Cortex of kidney (tissue), 1 donor: ENCODE results near the gene SH2D6.
"Not testable (repeated sequence)": the region's sequence is repeated elsewhere in the genome, so short reads cannot be mapped to it uniquely, and the experiment has no call there.

Experiments used
- DNase-seq: peaks from one replicate; lab custom pipeline; 2025; lab: John Stamatoyannopoulos, UW

Gene SH2D6

DNA sequence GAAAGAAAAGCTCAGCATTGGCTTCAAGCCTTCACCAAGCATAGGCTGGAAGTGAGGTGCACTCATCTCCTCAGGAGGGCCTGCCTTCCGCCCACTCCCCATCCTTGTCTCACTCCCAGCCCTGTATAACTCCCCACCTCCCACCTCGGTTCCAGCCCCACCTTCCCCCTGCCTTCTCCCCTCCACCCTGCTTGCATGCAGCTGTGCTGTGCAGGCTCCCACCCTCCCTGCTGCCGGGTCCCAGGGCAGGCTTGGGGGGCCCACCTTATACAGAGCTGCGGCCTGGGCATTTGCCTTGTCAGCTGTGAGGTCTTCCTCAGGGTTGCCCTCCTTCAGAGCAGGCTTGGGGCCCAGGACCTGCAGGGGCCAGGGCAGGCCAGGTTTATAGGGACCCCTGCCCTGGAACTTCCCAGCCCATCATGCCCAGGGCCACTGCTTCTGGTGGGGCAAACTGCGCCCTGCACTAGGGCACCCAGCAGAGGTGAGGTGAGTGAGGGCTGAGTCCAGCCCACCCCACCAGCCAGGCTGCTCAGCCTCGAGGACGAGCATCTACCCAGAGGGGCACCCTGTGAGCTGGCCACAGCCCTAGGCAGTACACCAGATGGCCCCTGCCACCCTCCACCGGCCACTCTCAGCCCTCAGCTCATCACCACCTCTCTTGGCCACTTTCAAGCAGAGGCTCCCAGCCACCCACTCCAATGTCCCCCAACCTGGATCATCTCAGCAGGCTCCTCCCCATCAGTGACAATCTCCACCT, 19.9 kb upstream of the SH2D6 start:
- DNase-seq, result no peak

- no peak for DNase-seq
These were observed 19.4 kb upstream of the SH2D6 start for GRCh38 chr2:85399183-85399455.

DNA sequence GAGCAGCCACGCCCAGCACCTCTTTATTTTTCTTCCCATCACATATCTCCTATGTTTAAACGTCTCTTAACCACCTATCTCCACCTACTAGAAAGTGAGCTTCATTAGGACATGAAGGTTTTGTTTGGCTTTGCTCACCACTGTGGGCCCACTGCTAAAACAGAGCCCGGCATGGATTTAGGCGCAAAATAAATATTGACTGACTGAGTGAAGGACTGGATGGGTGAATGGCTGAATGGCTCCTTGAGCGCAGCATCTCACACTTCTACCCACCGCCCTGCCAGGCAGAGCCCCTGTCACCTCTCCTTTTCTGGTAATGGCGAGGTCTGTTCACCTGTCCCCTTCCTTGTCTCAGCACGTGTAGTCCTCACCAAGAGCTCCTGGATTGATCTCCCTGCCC, 18.5 kb upstream of the SH2D6 start:
- no peak for DNase-seq

- DNase-seq, result no peak
These were observed 17.7 kb upstream of the SH2D6 start for GRCh38 chr2:85400541-85401463.

DNA sequence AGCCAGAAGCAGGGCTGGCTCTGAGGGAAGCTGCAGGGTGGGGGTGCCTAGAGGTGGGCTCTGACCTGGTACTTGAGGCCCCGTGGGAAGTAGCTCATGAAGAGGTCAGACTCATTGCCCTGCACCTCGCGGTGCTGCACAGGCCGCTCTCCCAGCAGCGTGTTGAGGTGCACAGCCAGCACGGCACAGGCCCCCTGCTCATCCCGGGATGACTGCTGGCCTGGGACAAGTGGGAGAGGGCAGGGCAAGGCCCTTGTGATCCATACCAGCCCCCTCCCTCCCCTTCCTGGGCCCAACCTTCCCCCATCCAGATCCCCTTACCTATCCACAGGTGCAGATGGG, 17.1 kb upstream of the SH2D6 start:
- DNase-seq, result no peak

DNA sequence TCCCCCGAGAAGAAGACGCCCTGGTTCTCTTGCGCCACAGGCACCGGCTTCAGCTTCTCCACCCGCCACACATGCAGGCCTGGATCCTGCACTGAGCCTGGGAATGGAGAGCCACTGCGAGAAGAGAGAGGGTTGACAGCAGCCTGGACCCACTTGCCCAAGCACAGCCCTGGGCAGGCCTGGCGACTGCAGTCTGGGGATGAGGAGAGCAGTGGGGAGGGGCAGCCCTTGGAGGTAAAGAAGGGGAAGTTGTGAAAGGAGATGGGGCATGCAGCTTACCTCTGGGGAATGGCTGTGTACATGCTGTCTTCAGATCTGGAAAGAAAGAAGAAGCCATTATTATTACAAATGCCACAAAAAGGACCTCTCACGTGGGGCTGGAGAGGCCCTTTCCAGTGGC, 16.7 kb upstream of the SH2D6 start:
- DNase-seq, result no peak

- no peak for DNase-seq
These were observed 13.1 kb upstream of the SH2D6 start for GRCh38 chr2:85405201-85406059.

DNA sequence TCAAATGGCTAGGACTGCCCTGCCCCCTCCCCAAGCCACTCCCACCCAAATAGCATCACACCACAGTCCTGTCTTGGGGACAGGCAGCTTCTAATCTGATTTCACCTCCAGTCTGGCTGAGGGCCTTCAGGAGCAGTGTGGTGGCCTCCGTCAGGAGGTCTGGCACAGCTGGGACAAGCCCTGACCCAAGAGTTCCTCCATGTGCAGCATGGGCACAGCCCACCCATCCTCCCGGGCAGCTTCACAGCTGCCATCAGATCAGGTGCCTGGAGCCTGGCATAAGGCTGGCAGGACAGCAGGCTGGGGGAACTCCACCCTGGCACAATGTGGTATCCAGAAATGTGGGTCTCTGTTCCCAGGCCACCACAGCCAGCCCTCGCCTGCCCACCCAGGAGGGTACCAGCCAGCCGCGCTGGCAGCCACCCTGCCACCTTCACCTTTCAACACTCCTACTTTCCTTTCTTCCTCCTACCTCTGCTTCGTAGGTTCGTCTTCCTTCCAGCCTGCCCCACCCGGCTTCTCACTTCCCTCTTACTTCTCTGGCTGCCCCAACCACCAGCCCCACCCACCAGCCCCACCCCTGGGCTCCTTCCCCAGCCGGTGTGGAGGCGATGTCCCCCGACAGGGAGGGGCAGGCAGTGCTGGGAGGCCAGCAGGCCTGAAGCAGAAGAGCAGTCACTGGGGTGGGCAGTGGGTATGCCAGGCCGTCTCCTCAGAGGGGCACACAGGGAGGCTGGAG, 8.5 kb upstream of the SH2D6 start, which contains the start of gene CAPG:
Gene CAPG (minus strand): TSS at position 522 of the 739 bp plus-strand sequence. CDS start 8,221 bp downstream, outside the sequence.
- no peak for DNase-seq

GRCh38 chr2:85410584-85411404, 7.7 kb upstream of the SH2D6 start:
- no peak for DNase-seq

DNA sequence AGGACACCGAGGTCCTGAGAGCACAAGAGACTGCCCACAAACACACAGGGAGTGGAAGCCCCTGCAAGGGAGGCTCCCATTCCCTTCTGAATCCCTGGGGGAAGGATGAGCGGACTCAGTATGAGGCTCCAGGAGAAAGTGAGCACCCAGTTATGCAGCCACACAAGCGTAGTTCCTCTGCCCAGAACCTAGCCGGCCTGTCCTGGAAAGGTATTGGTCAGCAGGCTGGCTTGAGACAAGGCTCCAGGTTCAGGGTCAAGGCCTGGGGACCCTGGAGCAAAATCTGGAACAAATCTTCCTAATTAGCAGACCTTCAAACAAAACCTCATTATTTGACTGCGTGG, 7.1 kb upstream of the SH2D6 start:
- DNase-seq, result no peak

- DNase-seq, result no peak
These were observed 4.7 kb upstream of the SH2D6 start for GRCh38 chr2:85413592-85414420.

DNA sequence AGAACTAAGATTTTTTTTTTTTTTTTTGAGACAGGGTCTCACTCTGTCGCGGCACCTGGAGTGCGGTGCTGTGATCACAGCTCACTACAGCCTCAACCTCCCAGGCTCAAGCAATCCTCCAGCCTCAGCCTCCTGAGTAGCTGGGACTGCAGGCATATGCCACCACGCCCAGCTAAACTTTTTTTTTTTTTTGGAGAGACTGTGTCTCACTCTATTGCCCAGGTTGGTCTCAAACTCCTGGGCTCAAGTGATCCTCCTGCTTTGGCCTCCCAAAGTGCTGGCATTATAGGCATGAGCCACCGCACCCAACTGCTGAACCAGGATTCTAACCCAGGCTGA, 4.1 kb upstream of the SH2D6 start:
- DNase-seq, result not testable (repeated sequence)

DNA sequence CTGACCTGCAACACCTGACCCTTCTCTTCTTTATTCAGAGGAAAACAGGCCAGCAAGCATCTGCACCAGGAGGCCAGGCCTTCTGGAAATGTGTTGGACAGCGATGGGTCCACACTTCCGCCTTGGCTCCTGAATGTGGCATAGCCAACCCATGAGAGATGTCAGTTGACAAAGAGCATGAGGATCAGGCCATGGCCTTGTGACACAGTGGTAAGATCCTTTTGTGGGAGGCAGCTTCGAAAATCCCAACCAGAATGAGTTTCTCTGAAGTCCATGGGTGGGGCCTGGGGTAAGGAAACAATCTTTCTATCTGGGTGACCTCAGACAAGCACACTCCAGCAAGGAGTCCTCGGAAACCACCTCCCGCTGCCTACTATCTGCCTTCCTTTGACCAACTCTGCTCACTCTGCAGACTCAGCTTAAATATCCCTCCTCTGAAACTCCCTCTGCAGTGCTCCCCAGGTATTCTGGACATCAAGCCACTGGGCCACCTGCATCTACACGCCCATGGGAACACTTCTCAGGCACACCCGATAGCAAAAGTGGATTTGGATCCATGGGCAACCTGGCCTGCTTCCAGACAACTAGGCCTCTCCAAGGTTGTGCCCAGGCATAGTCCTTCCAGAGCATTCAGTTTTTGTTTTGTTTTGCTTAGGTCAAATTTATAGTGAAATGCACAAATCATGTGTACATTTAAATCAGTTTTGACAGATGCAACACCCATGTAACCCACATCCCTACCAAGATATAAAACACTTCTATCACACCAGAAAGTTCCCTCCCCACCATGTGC, 3.6 kb upstream of the SH2D6 start:
- DNase-seq, result no peak

- no peak for DNase-seq
These were observed 2.4 kb upstream of the SH2D6 start for GRCh38 chr2:85415980-85416650.

DNA sequence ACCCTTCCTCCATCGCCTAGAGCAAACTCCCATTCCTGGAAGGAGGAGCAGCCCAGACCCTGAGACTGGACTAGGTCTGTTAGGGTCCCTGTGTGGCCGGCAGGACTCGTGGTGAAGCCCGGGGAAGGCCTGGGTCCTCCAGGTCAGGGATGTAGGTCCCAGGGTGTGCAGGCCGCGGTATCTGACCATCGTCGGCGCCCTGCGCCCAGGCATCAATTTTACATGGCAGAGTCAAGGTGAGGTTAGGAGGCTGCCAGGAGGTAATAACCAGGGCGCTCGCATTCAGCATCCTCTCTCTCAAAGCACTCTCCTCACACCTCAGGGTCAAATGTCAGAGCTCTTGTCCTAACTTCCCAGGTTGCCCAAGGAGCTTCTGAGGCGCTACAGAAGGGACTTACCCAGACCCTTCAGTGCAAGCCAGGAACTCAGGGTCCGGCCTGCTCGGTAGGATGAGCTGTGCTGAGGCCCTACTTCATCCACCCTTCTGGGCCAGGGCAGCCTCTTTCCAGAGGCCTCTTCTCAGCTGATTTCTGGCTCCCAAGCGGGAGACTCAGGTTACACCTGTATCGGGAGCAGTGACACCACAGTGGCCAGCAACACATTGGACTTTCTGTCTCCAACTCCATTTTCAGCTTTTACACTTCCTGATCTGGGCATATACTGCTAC, 628 bp downstream of the SH2D6 start:
- no peak for DNase-seq

DNA sequence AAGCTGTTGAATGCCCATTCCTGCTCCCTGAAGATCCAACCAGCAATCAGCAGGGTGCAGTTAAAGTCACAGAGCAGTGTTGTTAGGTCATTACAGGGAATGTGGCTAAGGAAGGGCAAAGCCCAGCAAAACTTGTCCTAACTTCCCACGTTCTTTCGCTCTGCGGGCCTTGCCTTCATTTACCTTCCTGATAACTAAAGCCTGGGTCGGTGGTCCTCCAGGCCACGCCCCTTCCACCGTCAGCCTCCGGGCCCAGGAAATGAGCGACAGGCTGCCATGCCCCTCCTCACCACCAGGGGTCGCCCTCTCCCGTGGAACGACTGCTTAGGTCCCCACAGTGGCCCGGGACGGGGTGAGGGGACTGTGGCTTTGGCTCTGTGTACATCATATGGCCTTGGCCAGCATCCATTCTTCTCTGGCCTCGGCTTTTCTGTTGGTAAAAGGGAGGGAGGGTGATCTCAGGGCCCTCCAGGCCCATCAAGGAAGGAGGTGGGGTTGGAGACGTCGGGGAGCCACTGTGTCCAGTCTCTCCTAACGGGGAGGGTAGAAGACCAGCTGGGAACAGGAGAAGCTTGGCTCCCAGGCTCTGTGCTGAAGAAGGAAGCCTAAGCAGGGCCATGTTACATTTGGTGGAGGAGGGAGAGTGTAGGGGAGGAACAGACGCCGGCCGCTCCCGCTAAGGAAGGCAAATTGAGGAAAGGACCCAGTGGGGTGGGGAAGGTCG, 2.2 kb downstream of the SH2D6 start:
- DNase-seq, result no peak

DNA sequence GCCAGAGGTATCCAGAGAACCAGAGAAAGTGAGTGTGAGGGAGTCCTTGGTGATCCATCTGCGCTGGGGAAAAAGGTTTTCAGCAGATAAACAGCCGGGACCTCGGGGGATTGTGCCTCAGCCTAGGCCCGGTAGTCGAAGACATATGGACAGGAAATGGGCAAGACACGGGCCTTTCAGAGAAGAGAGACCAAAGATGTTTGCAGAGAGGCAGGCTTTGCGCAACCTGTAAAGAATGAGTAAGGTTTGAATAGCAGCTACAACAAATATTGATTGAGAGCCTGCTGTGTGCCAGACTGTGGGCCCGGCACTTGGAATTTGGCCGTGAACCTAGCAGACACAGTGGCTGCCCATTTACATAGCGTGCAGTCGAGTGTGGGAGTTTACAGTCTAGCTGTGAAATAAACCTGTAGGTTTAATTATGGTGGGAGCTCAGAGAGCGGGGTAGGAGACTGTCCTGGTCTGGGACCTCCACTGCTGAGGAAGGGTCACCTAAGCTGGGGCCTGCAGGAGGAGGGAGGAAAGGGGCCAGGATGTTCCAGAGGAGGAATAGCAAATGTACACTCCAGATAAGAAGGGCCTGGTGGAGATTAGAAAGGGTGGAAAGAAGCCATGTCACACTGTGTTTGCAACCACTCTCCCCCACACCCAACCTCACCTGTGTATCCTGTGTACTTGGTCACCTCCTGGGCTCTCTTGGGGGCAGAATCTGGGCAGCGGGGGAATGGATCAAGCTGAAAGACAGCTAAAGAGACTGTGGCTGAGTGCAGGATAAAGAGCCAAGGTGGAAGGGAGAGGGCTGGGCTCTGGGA, 3.0 kb downstream of the SH2D6 start:
- no peak for DNase-seq
